Right hindlimb (tissue), 1 donor: ENCODE measurements around the gene TTLL6.

Experiments
- DNase-seq: peaks from one replicate; pipeline ENCODE4 v3.0.0-alpha.2; 2018

TTLL6 gene

DNA sequence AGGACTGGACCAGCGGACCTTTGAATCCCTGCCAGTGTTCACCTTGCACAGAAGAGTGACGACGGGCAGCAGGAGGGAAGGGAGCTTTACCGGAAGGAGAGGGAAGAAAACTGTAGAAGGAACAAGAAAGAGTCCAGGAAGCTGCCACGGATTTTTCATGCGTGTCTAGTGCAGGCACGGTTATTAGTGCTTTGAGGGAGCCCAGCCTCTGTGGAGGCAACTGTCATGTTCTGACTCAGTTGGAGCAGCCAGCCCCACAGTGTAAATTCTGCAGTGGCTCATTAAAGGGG is 82.0 kb downstream of the TTLL6 start:
- DNase-seq = no peak

DNA sequence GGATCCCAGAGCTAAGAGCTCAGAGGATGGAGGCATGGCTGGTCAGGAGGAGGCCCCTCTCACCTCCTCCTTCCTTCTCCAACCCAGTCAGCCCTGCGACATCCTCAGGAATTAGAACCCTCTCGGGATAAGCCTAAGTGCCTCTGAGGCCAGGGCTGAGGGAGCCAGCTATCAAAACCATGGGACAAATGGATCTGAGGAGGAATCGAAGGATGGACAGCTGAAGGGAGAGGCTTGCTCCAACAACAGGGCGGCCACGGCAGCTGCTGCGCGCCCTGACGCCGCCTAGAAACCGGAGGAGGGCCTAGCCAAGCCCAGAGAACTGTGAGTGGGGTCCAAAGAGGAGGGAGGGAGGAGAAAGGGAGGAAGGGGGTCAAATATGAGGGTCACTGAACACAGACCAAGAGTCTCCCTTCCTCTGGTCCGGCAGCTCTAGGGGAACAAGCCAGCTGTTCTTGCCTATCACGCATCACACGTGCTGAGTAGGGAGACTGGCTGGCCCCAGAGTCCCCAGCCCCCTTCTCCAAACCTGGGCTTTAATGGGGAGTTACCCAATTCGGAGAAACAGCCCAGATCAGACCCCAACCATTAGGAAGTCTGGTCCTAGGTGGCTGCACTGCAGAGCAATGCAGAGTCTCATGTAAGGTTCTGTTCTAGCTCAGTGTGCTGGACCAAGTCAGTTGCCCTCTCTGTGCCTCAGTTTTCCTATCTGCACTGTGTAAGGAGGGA is 82.5 kb downstream of the TTLL6 start:
- no peak for DNase-seq

DNA sequence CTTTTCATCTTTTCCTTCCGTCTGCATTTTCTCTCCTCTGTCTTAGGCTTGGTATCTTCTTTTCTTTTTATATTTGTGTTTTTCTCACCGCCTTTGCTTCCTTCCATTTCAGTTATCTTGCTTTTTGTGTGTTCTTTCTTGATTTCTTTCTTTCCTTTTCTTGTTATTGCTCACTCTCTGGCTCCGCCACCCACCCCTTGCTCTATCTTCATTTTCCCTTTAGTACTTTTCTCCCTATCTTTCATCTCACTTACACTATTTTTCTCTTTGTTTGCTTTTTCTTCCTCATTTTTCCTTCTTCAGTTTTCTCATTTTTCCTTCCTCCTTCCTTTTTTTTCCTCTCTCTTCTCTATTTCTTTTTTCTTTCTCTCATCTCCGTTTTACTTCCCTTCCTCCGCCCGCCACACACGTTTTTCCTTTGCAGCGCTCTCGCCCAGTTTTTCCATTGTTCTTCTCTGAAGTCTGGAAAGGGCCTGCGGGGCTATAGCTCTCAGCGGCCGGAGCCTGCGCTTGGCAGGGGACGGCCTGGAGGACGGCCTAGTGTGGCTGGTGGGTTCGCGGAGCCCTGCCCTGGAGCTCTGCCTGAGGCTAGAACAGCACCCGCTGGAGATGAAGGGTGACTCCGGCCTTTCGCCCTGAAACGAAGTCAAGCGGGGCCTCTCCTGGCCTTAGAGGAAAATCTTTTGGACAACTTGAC is 83.2 kb downstream of the TTLL6 start:
- DNase-seq = no peak

DNA sequence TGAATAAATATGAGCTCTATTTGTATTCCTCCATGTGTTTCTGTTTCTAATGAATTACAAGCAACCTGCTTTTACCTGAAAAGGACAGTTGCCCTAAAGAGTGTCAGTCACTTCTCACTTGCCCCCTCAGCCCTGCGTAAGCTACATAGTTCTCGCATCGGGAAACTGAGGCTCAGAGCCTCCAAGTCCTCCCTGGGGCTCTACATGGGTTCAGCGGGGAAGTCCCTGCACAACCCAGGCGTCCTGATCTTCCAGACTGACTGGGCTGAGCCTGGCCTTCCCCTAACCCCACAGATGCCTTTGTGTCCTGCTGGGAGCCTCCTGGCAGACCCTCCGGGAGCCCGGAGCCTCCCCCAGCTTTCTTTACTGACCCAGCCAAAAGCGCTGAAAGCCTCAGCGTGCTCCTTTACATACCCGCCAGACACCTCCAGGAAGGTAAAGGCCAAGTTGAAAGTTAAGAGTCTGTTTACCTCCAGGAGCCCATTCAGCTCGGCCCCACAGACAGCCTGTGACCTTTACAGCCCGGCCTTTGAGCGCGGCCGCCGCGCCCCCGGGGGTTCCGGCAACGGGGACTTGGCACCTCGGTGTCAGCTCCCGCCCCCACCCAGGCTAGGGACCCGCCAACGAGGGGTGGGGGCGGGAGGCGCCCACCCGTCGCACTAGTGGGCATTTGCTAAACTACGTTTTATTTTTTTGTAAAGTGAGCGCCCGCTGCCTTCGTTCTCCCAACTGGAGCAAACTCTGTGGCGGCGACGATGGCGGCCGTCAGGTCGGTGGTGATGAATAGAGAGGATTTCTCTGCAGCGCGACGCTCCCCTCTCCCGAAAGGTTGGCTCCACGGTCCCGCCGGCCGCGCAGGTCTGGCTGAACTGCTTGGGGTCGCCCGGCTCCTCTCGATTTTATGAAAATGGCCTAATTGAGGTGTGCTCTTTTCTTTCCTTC is 84.1 kb downstream of the TTLL6 start:
- DNase-seq = no peak

DNA sequence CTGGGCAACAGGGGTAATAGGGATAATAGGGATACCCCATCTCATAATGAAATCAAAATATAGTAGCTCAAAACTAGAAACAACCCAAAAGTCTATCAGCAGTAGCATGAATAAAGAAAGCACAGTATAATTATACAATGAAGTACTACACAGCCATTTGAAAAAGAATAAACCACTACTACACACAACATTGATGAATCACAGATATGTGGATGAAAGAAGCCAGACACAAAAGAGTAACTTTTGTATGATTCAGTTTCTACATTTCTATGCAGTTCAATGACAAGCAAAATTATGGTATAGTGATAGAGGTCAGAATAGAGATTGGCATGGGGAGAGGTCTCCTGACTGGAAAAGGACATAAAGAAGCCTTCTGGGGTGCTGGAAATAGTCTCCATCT is 85.7 kb downstream of the TTLL6 start:
- no peak for DNase-seq

DNA sequence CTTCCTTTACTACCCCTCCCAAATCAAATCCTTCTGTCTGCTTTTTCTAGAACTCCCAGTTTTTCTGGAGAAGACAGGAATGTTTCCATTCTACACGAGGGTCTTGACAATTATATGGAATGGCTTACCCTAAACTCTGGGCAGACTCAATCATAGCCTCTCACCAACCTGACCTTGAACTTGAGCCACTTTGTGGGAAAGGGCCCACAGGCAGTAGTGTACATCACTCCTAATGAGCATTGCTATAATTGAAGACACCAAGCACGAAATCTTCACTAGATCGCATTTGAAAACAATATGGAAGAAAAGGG is 86.8 kb downstream of the TTLL6 start:
- no peak for DNase-seq

DNA sequence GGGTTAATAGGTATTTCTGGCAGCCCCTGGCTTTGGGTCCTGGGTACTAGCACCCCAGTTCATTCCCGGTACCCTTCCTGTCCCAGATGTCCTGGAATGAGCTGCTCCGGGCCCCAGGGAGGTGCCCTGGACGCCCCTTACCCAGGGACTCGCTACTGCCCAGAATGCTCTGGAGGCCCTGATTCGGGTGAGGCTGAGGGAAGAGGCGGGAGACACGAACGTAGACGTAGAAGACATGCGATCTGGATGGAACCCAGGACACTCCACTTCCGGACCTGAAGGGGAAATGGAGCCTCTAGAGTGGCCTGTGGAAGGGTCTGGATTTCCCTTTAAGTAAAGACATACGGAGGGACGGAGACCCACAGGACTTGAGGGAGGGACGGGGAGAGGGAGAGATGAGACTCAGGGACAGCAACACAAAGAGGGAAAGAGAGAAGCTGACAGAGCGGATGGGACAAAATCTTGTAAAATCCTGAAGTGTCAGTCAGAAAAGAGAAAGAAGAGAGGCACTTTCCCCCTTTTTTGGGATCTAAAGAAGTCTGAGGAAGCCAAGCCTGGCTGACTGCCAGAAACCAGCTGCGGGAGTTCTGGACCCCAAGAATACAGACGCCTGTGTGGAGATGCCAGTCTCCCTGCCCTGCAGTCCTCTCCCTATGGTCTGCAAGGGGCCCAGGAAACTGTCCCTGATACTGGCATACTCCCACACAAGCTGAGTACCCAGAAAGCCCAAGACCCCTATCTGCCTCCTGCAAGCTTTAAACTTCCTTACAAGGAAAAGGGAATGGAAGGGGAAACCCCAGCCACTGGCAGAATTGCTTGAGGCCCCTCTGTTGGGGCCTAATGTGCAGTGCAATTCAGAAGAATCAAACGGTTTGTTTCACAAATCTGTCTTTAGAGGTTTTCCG is 87.4 kb downstream of the TTLL6 start:
- DNase-seq = no peak

DNA sequence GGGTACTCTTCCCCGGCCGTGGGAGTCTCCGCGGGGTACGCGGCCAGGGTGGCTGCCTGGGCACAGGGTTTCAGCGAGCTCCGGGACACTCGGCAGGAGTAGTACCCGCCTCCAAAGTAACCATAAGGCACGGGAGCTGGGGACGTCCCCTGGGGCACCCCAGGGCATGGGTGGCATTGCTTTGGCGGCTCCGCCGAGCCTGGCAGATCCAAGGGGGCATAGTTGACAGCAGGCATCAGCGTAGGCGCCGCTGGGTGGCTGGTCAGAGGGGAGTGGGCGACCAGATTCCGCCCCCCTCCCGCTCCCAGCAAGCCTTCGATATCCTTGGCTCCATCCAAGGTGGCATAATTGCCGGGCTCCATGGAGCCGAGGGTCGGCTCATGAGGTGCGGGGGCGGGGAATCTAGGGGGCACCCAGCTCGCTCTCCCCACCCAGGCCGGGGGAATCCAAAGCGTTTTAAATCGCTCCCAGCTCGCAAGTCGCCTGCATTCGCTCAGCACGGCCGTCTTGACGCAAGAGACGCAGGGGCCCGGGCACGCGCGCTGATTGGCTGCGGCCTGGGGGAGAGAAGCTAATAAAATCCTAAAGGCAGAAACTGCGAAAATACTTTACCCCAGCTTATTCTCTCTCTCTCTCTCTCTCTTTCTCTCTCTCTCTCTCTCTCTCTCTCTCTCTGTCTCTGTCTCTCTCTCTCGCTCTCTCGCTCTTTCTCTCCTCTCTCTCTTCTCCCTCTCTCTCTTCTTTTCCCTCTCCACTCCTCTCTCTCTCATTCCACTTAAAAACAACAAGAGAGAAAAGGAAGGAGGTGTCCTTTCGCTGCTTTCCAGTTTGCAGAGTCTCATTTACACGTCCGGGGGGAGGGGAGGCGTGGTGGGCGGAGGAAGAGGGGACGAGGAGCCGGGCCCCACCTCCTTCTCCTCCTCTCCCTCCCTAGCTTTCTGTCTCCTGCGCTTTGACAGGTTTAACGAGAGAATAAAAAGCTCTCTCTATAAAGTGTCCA is 88.5 kb downstream of the TTLL6 start, which contains the start of gene HOXB13:
Gene HOXB13 (minus strand): TSS at position 519 of the 1,000 bp plus-strand sequence. CDS start 157 bp downstream, at position 362.
- DNase-seq = no peak

DNA sequence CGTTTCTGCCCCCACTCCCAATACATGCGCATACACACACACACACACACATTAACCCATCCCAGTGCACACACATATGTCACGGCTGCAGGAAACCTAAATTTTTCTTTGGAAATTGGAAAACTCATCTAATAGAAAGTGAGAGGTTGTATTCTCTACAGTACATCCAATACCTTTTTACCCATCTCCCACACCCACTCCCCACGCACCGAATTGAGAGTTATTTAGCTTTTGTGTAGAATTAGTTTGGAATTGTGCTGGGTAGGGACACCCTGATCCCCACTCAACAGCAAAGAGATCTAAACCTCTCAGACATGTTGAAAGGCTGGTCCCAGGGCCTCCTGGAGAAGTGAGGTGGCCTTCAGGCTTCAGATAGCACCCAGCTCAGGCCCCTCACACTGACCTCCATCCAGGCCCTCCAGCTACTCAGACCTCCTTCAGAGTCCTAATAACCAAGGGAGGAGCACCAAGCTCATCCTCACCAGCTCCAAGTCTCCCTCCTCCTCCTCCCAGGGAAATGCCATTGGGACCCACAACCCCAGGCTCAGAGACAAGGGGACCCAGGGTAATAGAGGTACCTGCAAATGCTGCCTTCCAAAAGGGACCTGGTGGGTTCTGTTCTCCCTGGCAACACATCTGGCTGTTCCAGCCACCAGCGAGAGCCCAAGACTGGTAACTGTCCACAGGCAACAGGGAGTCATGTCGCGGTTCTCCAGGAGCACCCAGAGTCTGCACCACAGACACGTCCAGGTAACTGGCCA is 89.4 kb downstream of the TTLL6 start:
- DNase-seq = no peak

DNA sequence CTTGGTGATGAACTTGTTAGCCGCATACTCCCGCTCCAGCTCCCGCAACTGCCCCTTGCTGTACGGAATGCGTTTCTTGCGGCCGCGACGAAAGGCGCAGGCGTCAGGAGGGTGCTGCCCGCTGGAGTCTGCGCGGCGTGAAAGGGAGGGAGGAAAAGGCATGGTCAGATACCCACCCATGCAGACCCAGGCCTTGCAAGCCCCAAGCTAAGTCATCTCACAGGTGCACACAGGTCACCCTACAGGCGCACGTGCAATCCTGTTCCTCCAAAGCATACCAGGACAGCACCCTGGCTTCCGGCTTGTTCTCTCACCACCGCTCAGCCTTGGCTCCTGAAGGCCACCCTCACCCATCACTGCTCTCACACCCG is 90.1 kb downstream of the TTLL6 start:
- DNase-seq = no peak

DNA sequence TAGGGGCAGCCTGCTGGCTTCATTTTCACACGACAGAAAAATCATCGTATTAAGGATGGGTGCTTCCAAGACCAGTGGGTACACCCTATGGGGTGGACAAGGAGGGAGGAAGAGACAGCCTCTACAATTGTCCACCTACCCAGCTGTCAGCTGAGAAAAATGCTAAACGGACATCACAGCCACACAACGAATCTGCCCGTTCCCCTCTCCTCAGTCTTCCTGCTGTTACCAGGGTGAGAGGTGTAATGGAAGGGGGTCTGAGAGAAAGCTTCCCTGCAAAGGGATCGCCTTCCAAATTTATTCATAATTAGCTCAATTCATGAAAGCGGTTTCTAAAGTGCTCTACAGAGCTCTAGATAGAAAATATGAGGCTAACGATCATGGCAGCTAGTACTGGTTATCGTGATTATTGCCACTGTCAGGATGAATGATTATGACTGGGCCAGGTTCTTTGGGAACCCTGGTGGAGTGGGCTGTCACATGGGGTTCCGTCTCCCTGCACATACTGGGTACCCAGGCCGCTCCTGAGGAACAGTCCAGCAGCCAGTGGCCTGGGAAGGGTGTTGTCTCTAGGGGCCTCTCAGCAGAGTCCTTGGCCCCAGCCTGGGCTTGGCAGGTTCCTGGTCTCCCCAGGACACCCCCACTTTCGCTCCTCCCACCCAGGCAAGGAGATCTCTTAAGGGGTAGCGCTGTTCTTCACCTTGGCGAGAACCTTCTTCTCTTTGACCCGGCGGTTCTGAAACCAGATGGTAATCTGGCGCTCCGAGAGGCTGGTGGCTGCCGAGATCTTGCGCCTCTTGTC is 90.7 kb downstream of the TTLL6 start:
- no peak for DNase-seq

DNA sequence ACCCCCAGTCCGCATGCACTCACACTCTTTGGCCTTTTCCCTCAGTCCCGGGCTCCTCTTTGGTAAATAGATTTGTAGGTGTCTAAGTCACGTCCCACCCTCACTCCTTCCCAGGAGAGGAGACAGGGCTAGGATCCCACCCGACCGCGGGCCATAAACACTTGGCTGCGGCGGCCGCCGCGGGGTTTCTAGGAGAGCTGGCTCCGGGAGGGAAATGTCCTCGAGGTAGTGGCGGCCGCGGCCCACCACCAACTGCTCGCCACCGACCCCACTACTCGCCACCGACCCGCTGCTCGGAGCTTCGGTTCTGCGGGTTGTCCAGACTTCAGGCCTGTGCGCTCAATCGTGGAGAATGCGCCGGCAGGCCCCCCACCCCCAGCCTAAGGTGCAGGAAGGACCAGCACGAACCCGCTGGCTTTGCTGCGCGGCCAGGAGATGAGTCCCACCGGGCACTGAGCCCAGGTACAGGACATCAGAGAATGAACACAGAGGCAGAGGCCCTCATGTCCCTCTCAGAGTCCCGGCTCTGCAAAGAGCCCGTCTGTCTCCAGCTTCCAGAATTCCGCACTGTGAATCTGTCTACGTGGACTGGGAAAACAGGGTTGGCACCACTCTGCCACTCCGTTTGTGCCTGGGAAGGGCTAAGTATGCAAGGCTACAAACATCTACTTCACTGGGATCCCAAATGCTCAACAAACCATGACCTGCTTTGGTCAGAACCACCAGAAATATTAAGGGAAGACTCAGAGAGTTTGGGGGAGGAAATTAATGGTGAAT is 91.6 kb downstream of the TTLL6 start:
- DNase-seq = no peak

DNA sequence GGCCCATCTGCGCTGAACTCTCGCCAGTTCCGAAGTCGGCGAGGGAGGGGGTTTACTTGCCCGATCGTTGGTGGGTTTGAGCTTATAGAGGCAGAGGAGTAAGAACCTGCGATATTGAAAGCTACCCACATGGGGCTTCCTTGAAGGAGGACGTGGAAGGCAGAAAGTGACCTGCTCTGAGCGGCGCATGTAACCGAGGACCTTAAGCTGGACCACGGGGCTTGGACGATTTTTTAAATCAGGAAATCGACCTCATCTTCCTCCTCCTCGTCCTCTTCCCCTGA is 92.1 kb downstream of the TTLL6 start:
- no peak for DNase-seq

DNA sequence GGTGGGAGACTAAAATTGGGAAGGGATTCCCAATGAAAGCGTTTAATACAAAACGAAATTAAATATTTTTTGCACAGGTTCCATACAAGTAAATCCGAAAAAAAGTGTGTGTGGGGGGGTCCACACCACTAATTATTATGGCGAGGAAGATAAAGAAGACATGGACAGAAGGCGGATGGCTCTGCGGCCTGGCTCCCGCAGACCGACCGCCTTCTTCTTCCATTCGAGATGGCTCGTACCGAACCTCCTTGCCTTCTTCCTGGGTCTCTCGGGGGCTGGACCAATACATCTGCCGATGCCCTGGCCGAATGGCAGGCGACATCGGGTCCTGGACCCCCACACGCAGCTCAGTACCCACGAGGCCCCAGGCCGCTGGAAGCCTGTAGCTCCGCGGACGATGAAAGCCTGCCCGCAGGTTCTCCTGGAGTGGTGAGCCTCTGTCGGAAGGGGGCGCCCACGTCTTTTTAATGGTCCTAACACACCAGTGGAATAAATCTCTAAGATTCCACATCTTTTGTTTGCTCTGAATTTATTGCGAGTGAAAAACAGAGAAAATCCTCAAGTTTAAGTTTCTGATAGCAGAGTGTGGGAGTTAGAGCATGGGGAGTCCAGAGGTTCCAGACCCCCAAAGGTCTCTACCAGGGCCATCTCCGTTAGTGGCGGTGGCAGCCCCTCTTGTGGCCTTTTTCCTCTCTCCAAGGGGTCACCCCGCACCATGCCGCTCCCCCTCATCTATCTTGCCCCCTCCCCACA is 92.6 kb downstream of the TTLL6 start:
- DNase-seq = peak; percentile 88

DNA sequence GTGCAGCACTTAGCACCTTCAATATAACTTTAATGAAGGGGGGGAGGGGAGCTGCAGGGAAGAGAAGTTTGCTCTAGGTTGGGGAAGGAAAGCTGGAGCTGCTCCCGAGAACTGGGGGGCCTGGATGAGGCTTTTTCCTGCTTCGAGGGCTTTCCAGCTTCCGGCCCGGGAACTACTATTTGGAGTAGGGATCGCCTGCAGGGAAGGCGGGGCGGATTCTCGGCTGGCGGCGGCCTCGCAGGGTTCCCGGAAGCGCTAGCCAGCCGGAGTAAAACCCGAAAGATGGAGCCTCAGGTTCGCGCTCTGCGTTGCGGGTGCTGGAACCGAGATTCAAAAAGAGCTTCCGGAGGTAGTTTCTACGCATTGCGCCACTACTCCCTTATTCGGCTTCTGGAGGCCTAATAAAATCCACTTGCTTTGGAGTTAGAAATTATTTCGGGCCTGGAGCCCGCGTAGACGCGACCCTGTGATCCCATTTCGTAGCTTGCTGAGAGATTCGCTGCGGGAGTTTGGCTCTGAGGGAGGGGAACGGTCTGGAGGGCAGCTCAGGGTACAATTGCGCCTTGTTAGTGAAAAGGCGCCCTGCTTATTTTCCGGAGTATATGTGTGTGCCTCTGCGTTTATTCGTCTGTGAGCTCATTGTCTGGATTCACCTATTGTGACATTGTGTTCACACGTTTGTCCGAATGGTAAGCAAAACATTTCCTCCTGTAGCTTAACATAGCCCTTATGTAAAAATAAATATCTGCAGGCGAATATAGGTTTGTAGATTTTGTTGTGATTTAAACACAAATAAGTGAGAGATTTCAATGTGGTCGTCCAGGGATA is 93.4 kb downstream of the TTLL6 start:
- DNase-seq = no peak

DNA sequence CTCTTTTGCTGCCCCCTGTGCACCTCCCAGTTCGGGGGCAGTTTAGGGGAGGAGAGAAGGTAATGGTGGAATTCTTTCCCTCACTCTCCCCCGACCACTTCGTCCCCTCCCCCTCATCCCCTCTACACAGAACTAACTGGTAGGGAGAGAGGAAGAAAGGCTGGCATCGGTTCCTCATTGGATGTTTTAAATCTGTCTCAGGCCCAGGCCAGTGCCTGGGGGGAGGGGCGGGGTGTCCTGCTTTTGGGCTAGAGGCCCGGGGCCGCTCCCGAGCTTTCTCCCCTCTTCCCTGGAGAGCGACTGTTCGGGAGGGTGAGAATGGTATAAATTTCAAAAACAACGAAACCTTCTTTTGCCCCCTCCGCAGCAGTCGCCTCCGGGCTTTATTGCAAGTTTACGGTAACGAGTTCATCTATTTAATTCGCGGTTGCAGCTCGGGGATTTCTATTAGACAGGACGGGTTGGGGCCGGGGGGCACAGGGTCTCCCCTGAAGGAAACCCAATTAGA is 94.1 kb downstream of the TTLL6 start, which contains the start of gene PRAC2:
Gene PRAC2 (plus strand): TSS at position 271 of the 508 bp plus-strand sequence. CDS start 1,226 bp downstream, outside the sequence.
- no peak for DNase-seq
